Muscle layer of duodenum (tissue), 2 donors: ENCODE measurements around the gene GOLGA2.

ENCODE experiments used
- H3K27ac ChIP-seq: one replicate; pipeline ENCODE4 v1.7.0; 2013; ENCODE audit warnings: mild to moderate bottlenecking, low read length
- H3K27me3 ChIP-seq: one replicate; pipeline ENCODE4 v1.7.0; 2013; ENCODE audit warnings: low read depth, mild to moderate bottlenecking, control low read depth, low read length
- H3K36me3 ChIP-seq, 2 donors: one replicate each; pipeline ENCODE4 v1.7.0; 2013; ENCODE audit warnings: low read length in 2 of 2, control low read depth in 1 of 2, mild to moderate bottlenecking in 1 of 2; ENCODE audit not compliant: insufficient read depth in 2 of 2, control insufficient read depth in 1 of 2
- H3K4me1 ChIP-seq, 2 donors: one replicate each; pipeline ENCODE4 v1.7.0; 2013; ENCODE audit warnings: low read length in 2 of 2, mild to moderate bottlenecking in 2 of 2, control low read depth in 1 of 2, moderate library complexity in 1 of 2; ENCODE audit not compliant: insufficient read depth in 2 of 2, control insufficient read depth in 1 of 2
- H3K4me3 ChIP-seq, 2 donors: one replicate each; pipeline ENCODE4 v1.7.0; 2013; ENCODE audit warnings: low read length in 2 of 2, low read depth in 1 of 2, mild to moderate bottlenecking in 1 of 2
- H3K9me3 ChIP-seq, 2 donors: one replicate each; pipeline ENCODE4 v1.7.0; 2013; ENCODE audit warnings: low read length in 2 of 2, control low read depth in 1 of 2, mild to moderate bottlenecking in 1 of 2; ENCODE audit not compliant: control insufficient read depth in 1 of 2
- donor health status: healthy.

The GOLGA2 gene

GRCh38 chr9:128275198-128276007 is at the start of gene GOLGA2:
GOLGA2 (minus strand) TSS chr9:128276007; CDS start chr9:128275976, 31 bp downstream.
- H3K4me1 ChIP-seq = peaks cover 6 to 38% of the 10 kb centered on the region in 2 donors
- no peaks in the 10 kb centered on the region for H3K9me3 ChIP-seq
- H3K27me3 ChIP-seq = no peaks in the 10 kb centered on the region
- peak within 1 kb of the TSS; percentile 85 for H3K27ac ChIP-seq
- H3K4me3 ChIP-seq = peak within 1 kb of the TSS; percentile 90 to 96
- peaks cover 17 to 28% of the 10 kb centered on the region in 2 donors for H3K36me3 ChIP-seq

- no peak overlapping the region for H3K4me3 ChIP-seq
- H3K36me3 ChIP-seq = peaks cover 12 to 42% of the 10 kb centered on the region in 2 donors
- no peaks in the 10 kb centered on the region for H3K9me3 ChIP-seq
- H3K4me1 ChIP-seq = peaks cover 0 to 30% of the 10 kb centered on the region in 2 donors
- no peaks in the 10 kb centered on the region for H3K27me3 ChIP-seq
- H3K27ac ChIP-seq = no peak overlapping the region
These were observed 48.6 kb upstream of the GOLGA2 start for GRCh38 chr9:128324401-128324800.

GRCh38 chr9:128323791-128324190 is 48.0 kb upstream of the GOLGA2 start:
- Histone ChIP-seq H3K27ac (peak overlapping the region; percentile 82), H3K36me3 (peaks cover 12 to 39% of the 10 kb centered on the region in 2 donors), H3K4me3 (peak overlapping the region; percentile 86 to 95), H3K4me1 (peaks cover 0 to 30% of the 10 kb centered on the region in 2 donors), H3K9me3 (no peaks in the 10 kb centered on the region), H3K27me3 (no peaks in the 10 kb centered on the region)

GRCh38 chr9:128323212-128323730 is 47.5 kb upstream of the GOLGA2 start:
- no peaks in the 10 kb centered on the region for H3K9me3 ChIP-seq
- H3K4me1 ChIP-seq = peaks cover 0 to 30% of the 10 kb centered on the region in 2 donors
- peak overlapping the region; percentile 86 to 95 for H3K4me3 ChIP-seq
- peaks cover 9 to 34% of the 10 kb centered on the region in 2 donors for H3K36me3 ChIP-seq
- peak overlapping the region; percentile 82 for H3K27ac ChIP-seq
- H3K27me3 ChIP-seq = no peaks in the 10 kb centered on the region

GRCh38 chr9:128322404-128323211 is 46.8 kb upstream of the GOLGA2 start, which contains the start of the genes COQ4 and TRUB2:
COQ4 (plus strand) TSS chr9:128322839; CDS start chr9:128322859, 20 bp downstream.
TRUB2 (minus strand) TSS chr9:128322447; CDS start chr9:128322408, 39 bp downstream.
- H3K9me3 ChIP-seq = no peaks in the 10 kb centered on the region
- H3K4me3 ChIP-seq = peak within 1 kb of the TSS; percentile 86 to 95
- H3K27me3 ChIP-seq = no peaks in the 10 kb centered on the region
- peaks cover 11 to 28% of the 10 kb centered on the region in 2 donors for H3K36me3 ChIP-seq
- peaks cover 0 to 30% of the 10 kb centered on the region in 2 donors for H3K4me1 ChIP-seq
- H3K27ac ChIP-seq = peak within 1 kb of the TSS; percentile 82

GRCh38 chr9:128321879-128322403 is 46.1 kb upstream of the GOLGA2 start:
- Histone ChIP-seq H3K4me1 (peaks cover 0 to 30% of the 10 kb centered on the region in 2 donors), H3K4me3 (peak overlapping the region; percentile 86 to 95), H3K9me3 (no peaks in the 10 kb centered on the region), H3K27ac (peak overlapping the region; percentile 82), H3K36me3 (peaks cover 18 to 32% of the 10 kb centered on the region in 2 donors), H3K27me3 (no peaks in the 10 kb centered on the region)

- H3K4me3 ChIP-seq = peak overlapping the region in 1 of 2 donors; percentile 86
- no peaks in the 10 kb centered on the region for H3K9me3 ChIP-seq
- H3K4me1 ChIP-seq = peaks cover 0 to 30% of the 10 kb centered on the region in 2 donors
- H3K36me3 ChIP-seq = peaks cover 20 to 32% of the 10 kb centered on the region in 2 donors
- H3K27me3 ChIP-seq = no peaks in the 10 kb centered on the region
- no peak overlapping the region for H3K27ac ChIP-seq
These were observed 45.5 kb upstream of the GOLGA2 start for GRCh38 chr9:128321343-128321742.

GRCh38 chr9:128317629-128318028 is 41.8 kb upstream of the GOLGA2 start:
- Histone ChIP-seq H3K27me3 (no peaks in the 10 kb centered on the region), H3K27ac (no peak overlapping the region), H3K4me1 (peaks cover 0 to 9% of the 10 kb centered on the region in 2 donors), H3K36me3 (peaks cover 22 to 44% of the 10 kb centered on the region in 2 donors), H3K4me3 (no peak overlapping the region), H3K9me3 (no peaks in the 10 kb centered on the region)

GRCh38 chr9:128316421-128316820 is 40.6 kb upstream of the GOLGA2 start:
- peaks cover 24 to 44% of the 10 kb centered on the region in 2 donors for H3K36me3 ChIP-seq
- H3K27ac ChIP-seq = no peak overlapping the region
- no peaks in the 10 kb centered on the region for H3K27me3 ChIP-seq
- peaks cover 0 to 4% of the 10 kb centered on the region in 2 donors for H3K4me1 ChIP-seq
- no peaks in the 10 kb centered on the region for H3K9me3 ChIP-seq
- H3K4me3 ChIP-seq = no peak overlapping the region

- Histone ChIP-seq H3K4me3 (no peak overlapping the region), H3K36me3 (peaks cover 37 to 60% of the 10 kb centered on the region in 2 donors), H3K4me1 (no peaks in the 10 kb centered on the region), H3K9me3 (no peaks in the 10 kb centered on the region), H3K27me3 (no peaks in the 10 kb centered on the region), H3K27ac (no peak overlapping the region)
These were observed 38.9 kb upstream of the GOLGA2 start for GRCh38 chr9:128314697-128315096.
